ENCODE results near the gene PRR33.

The PRR33 gene

GRCh38 chr11:1870721-1871466, 20.8 kb downstream of the PRR33 start:
- Mint-ChIP-seq H3K9me3 (ENCODE audit: low read depth) (no peaks in the 10 kb centered on the region), H3K27ac (peak overlapping the region; percentile 89), H3K27me3 (no peaks in the 10 kb centered on the region), H3K4me3 (peak overlapping the region; percentile 80), H3K4me1 (ENCODE audit: low read depth) (peaks cover 48% of the 10 kb centered on the region), H3K36me3 (no peaks in the 10 kb centered on the region)

- Mint-ChIP-seq H3K27me3 (no peaks in the 10 kb centered on the region), H3K27ac (no peak overlapping the region), H3K4me1 (ENCODE audit: low read depth) (peaks cover 49% of the 10 kb centered on the region), H3K36me3 (no peaks in the 10 kb centered on the region), H3K9me3 (ENCODE audit: low read depth) (no peaks in the 10 kb centered on the region), H3K4me3 (peak overlapping the region; percentile 80)
Measured at GRCh38 chr11:1870326-1870696, 21.4 kb downstream of the PRR33 start.

GRCh38 chr11:1869427-1870325, 22.0 kb downstream of the PRR33 start:
- Mint-ChIP-seq H3K9me3 (ENCODE audit: low read depth) (no peaks in the 10 kb centered on the region), H3K4me3 (peak overlapping the region; percentile 80), H3K27ac (no peak overlapping the region), H3K36me3 (no peaks in the 10 kb centered on the region), H3K4me1 (ENCODE audit: low read depth) (peaks cover 47% of the 10 kb centered on the region), H3K27me3 (no peaks in the 10 kb centered on the region)

- Mint-ChIP-seq H3K36me3 (no peaks in the 10 kb centered on the region), H3K4me3 (no peak overlapping the region), H3K9me3 (ENCODE audit: low read depth) (no peaks in the 10 kb centered on the region), H3K4me1 (ENCODE audit: low read depth) (peaks cover 48% of the 10 kb centered on the region), H3K27ac (no peak overlapping the region), H3K27me3 (no peaks in the 10 kb centered on the region)
Measured at GRCh38 chr11:1868636-1869291, 22.9 kb downstream of the PRR33 start.

- H3K9me3 Mint-ChIP-seq (ENCODE audit: low read depth), result no peaks in the 10 kb centered on the region
- no peak overlapping the region for H3K27ac Mint-ChIP-seq
- H3K36me3 Mint-ChIP-seq, result no peaks in the 10 kb centered on the region
- no peaks in the 10 kb centered on the region for H3K27me3 Mint-ChIP-seq
- peaks cover 48% of the 10 kb centered on the region for H3K4me1 Mint-ChIP-seq (ENCODE audit: low read depth)
- no peak overlapping the region for H3K4me3 Mint-ChIP-seq
Measured at GRCh38 chr11:1868056-1868635, 23.5 kb downstream of the PRR33 start.

- Mint-ChIP-seq H3K4me1 (ENCODE audit: low read depth) (peaks cover 44% of the 10 kb centered on the region), H3K36me3 (no peaks in the 10 kb centered on the region), H3K4me3 (no peak overlapping the region), H3K27ac (no peak overlapping the region), H3K27me3 (no peaks in the 10 kb centered on the region), H3K9me3 (ENCODE audit: low read depth) (no peaks in the 10 kb centered on the region)
Measured at GRCh38 chr11:1867381-1867780, 24.3 kb downstream of the PRR33 start.

GRCh38 chr11:1866776-1867175, 24.9 kb downstream of the PRR33 start:
- H3K9me3 Mint-ChIP-seq (ENCODE audit: low read depth), result no peaks in the 10 kb centered on the region
- no peak overlapping the region for H3K27ac Mint-ChIP-seq
- H3K4me3 Mint-ChIP-seq, result no peak overlapping the region
- no peaks in the 10 kb centered on the region for H3K36me3 Mint-ChIP-seq
- peaks cover 38% of the 10 kb centered on the region for H3K4me1 Mint-ChIP-seq (ENCODE audit: low read depth)
- H3K27me3 Mint-ChIP-seq, result no peaks in the 10 kb centered on the region

GRCh38 chr11:1866226-1866625, 25.5 kb downstream of the PRR33 start:
- Mint-ChIP-seq H3K4me1 (ENCODE audit: low read depth) (peaks cover 37% of the 10 kb centered on the region), H3K36me3 (no peaks in the 10 kb centered on the region), H3K27ac (no peak overlapping the region), H3K9me3 (ENCODE audit: low read depth) (no peaks in the 10 kb centered on the region), H3K27me3 (no peaks in the 10 kb centered on the region), H3K4me3 (no peak overlapping the region)

- Mint-ChIP-seq H3K4me1 (ENCODE audit: low read depth) (peaks cover 25% of the 10 kb centered on the region), H3K27ac (peak overlapping the region; percentile 28), H3K27me3 (no peaks in the 10 kb centered on the region), H3K4me3 (no peak overlapping the region), H3K9me3 (ENCODE audit: low read depth) (no peaks in the 10 kb centered on the region), H3K36me3 (no peaks in the 10 kb centered on the region)
Measured at GRCh38 chr11:1864831-1865665, 26.6 kb downstream of the PRR33 start.

- Mint-ChIP-seq H3K9me3 (ENCODE audit: low read depth) (no peaks in the 10 kb centered on the region), H3K27me3 (no peaks in the 10 kb centered on the region), H3K27ac (no peak overlapping the region), H3K4me3 (no peak overlapping the region), H3K4me1 (ENCODE audit: low read depth) (peaks cover 19% of the 10 kb centered on the region), H3K36me3 (no peaks in the 10 kb centered on the region)
Measured at GRCh38 chr11:1864231-1864630, 27.5 kb downstream of the PRR33 start.

GRCh38 chr11:1863352-1864216, 28.1 kb downstream of the PRR33 start:
- no peaks in the 10 kb centered on the region for H3K27me3 Mint-ChIP-seq
- H3K36me3 Mint-ChIP-seq, result no peaks in the 10 kb centered on the region
- H3K4me1 Mint-ChIP-seq (ENCODE audit: low read depth), result peaks cover 17% of the 10 kb centered on the region
- H3K4me3 Mint-ChIP-seq, result no peak overlapping the region
- H3K27ac Mint-ChIP-seq, result no peak overlapping the region
- no peaks in the 10 kb centered on the region for H3K9me3 Mint-ChIP-seq (ENCODE audit: low read depth)

- H3K9me3 Mint-ChIP-seq (ENCODE audit: low read depth), result no peaks in the 10 kb centered on the region
- no peaks in the 10 kb centered on the region for H3K27me3 Mint-ChIP-seq
- no peak overlapping the region for H3K27ac Mint-ChIP-seq
- peaks cover 21% of the 10 kb centered on the region for H3K4me1 Mint-ChIP-seq (ENCODE audit: low read depth)
- H3K4me3 Mint-ChIP-seq, result no peak overlapping the region
- H3K36me3 Mint-ChIP-seq, result no peaks in the 10 kb centered on the region
Measured at GRCh38 chr11:1862588-1863351, 28.9 kb downstream of the PRR33 start.
